Kidney (tissue), 14 donors: ENCODE measurements around the gene FZD2. TPM values are rescaled to one million over a fixed set of nuclear protein-coding genes. Genes with fewer than 3 reads are reported as not detected.

ENCODE experiments used
- DNase-seq, 5 donors: peaks; one replicate each; pipeline ENCODE4 v3.0.0-alpha.2; 2013 to 2020
- FAIRE-seq: peaks from 2 replicates; lab custom pipeline; 2012; peaks lifted over from hg19 to GRCh38; lab: Jason Lieb, UNC
- H3K27ac ChIP-seq, 2 donors: one replicate each; pipeline ENCODE4 v1.7.0; 2013; ENCODE audit warnings: low read depth in 2 of 2, low read length in 2 of 2, inconsistent platforms in 1 of 2
- H3K27me3 ChIP-seq: one replicate; pipeline ENCODE4 v1.7.1; 2013; ENCODE audit warnings: low read length, inconsistent platforms; ENCODE audit not compliant: control insufficient read depth, insufficient read depth
- H3K36me3 ChIP-seq, 3 donors: one replicate each; pipeline versions ENCODE4 v1.7.0 to v1.7.1; 2013; ENCODE audit warnings: low read length in 3 of 3, control low read depth in 1 of 3, inconsistent platforms in 1 of 3; ENCODE audit not compliant: insufficient read depth in 3 of 3, control insufficient read depth in 2 of 3
- H3K4me1 ChIP-seq, 3 donors: one replicate each; pipeline versions ENCODE4 v1.7.0 to v1.7.1; 2013; ENCODE audit warnings: low read length in 3 of 3, inconsistent platforms in 1 of 3, low read depth in 1 of 3; ENCODE audit not compliant: control insufficient read depth in 2 of 3, insufficient read depth in 2 of 3
- H3K4me3 ChIP-seq, 3 donors: one replicate each; pipeline versions ENCODE4 v1.7.0 to v1.8.1; 2013; ENCODE audit warnings: low read length in 3 of 3, control low read depth in 1 of 3, inconsistent platforms in 1 of 3
- H3K9ac ChIP-seq, 3 donors: one replicate each; pipeline versions ENCODE4 v1.7.0 to v1.7.1; 2013; ENCODE audit warnings: low read length in 3 of 3, control low read depth in 1 of 3, inconsistent platforms in 1 of 3
- H3K9me3 ChIP-seq, 3 donors: one replicate each; pipeline versions ENCODE4 v1.7.0 to v1.7.1; 2013; ENCODE audit warnings: low read length in 3 of 3, control low read depth in 1 of 3, inconsistent platforms in 1 of 3; ENCODE audit not compliant: control insufficient read depth in 2 of 3, insufficient read depth in 1 of 3
- intact Hi-C: fragments of 100-400 bp; cut with DNase I; formaldehyde crosslinking; loops from one replicate; pipeline ENCODE4 v1.11.1; 2022
- polyA plus RNA-seq: library from polyadenylated mRNA; stranded (reverse); fragments of 350-450 nt; fragmentation: Illumina TruSeq; extraction: RNeasy Lipid Tissue Mini Kit (QIAGEN cat#74804); gene quantifications from one replicate; pipeline ENCODE4 v1.2.3, GENCODE V29; 2014; ENCODE audit warnings: low read depth, low replicate concordance; ENCODE audit not compliant: insufficient read depth
- total RNA-seq: library from RNA; stranded (reverse); fragmentation: NEBNext Ultra II Directional; extraction: Animal tissue kit (Norgen Biotek cat#: 25700); gene quantifications from one replicate; pipeline ENCODE4 v1.2.1, GENCODE V29; 2021
- TF ChIP-seq, protein P1 (sequence below): IDR thresholded peaks from 3 replicates; pipeline ENCODE4 v1.5.1; 2012; ENCODE audit warnings: mild to moderate bottlenecking, moderate library complexity, borderline replicate concordance; ENCODE audit not compliant: insufficient read depth; ENCODE audit errors: extremely low read depth
- donor health status: control.
- donor health status: control.
- donor health status: control.
- donor health status: control.
- donor health status: control.
- donor health status: DM: yes; HTN: yes; CAD: no.
- donor health status: Normal renal cell carcinoma (clear cell type).

The FZD2 gene
- total and polyA plus RNA-seq, 2 donors from 2014 or later: 4.7 to 5.5 TPM

DNA sequence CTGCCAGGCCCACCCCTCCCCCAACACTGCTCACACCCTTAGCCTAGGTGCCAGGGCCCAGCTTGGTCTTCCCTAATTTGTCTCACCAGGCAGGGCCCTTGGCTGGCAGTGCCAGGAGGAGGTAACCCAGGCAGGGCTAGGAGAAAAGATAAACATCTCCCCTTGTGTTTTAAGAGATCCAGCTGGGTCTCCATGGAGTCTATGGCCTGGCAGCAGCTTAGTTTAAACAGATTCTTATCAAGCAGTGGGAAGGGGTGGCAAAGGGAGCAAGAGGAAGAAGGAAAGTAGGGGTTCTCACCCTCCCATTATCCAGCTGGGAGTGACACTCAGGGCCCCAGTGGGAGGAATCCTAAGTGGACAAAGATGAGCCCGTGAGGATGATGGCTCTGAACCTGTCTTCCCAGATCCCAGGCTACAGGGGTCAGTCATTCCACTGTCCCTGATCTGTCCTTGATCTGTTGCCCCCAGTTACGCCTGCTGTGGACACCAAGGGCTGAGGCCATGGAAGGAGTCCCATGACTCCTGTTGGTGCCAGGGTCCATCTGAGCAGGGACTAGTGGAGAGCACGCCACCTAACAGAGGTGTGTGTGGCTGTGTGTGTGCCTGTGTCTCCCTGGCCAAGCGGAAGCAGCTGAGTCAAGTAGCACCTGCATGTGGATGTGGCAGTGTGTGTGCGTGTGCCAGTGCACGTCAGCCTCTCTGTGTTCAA is 51.6 kb downstream of the FZD2 start:
- FAIRE-seq: no peak
- H3K36me3 ChIP-seq: no peaks in the 10 kb centered on the region
- H3K9me3 ChIP-seq: no peaks in the 10 kb centered on the region
- H3K27ac ChIP-seq: no peak overlapping the region
- intact Hi-C loops: no loop called here
- H3K27me3 ChIP-seq: no peaks in the 10 kb centered on the region
- no peak overlapping the region for H3K9ac ChIP-seq
- H3K4me1 ChIP-seq: peaks cover 0 to 4% (median 0%) of the 10 kb centered on the region in 3 donors
- H3K4me3 ChIP-seq: no peak overlapping the region
- peak in 2 of 5 donors; percentile 39 to 47 for DNase-seq
- TF ChIP-seq, protein P1, sequence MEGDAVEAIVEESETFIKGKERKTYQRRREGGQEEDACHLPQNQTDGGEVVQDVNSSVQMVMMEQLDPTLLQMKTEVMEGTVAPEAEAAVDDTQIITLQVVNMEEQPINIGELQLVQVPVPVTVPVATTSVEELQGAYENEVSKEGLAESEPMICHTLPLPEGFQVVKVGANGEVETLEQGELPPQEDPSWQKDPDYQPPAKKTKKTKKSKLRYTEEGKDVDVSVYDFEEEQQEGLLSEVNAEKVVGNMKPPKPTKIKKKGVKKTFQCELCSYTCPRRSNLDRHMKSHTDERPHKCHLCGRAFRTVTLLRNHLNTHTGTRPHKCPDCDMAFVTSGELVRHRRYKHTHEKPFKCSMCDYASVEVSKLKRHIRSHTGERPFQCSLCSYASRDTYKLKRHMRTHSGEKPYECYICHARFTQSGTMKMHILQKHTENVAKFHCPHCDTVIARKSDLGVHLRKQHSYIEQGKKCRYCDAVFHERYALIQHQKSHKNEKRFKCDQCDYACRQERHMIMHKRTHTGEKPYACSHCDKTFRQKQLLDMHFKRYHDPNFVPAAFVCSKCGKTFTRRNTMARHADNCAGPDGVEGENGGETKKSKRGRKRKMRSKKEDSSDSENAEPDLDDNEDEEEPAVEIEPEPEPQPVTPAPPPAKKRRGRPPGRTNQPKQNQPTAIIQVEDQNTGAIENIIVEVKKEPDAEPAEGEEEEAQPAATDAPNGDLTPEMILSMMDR: no peak

DNA sequence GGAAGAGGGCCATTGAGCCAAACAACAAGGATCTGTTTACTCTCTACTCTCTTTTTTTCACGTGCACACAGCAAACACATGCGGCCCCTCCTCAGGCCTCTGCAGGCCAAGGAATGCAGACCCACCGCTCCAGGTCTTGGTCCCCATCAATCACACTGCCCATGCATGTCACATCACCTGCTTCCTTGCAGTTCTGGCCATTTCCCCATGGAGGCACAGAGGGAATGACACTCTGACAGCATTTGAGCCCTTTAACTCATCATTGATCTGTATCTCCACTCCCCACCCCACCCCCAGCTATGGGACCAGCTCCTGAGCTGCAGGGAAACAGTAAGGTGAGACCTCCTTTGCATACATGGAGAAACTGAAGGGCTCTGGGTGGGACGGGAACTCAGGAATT is 53.0 kb downstream of the FZD2 start:
- intact Hi-C loops: no loop called here
- DNase-seq (peak; percentile 25 to 69 (median 64)), FAIRE-seq (no peak)
- Histone ChIP-seq H3K27ac (no peak overlapping the region), H3K9ac (no peak overlapping the region), H3K9me3 (no peaks in the 10 kb centered on the region), H3K27me3 (no peaks in the 10 kb centered on the region), H3K36me3 (no peaks in the 10 kb centered on the region), H3K4me1 (no peaks in the 10 kb centered on the region), H3K4me3 (no peak overlapping the region)
- TF ChIP-seq, protein P1: no peak

Other genes with a start within 250 kb of the FZD2 start
- 2.2 TPM for gene RUNDC3A, start 248.9 kb upstream of the FZD2 start, total RNA-seq
- 6.4 TPM for gene RUNDC3A, start 248.9 kb upstream of the FZD2 start, polyA plus RNA-seq
- gene SLC25A39, start 232.7 kb upstream of the FZD2 start, total RNA-seq: 107 TPM
- gene SLC25A39, start 232.7 kb upstream of the FZD2 start, polyA plus RNA-seq: 389 TPM
- 353 TPM for gene GRN, start 212.2 kb upstream of the FZD2 start, total RNA-seq
- 235 TPM for gene GRN, start 212.2 kb upstream of the FZD2 start, polyA plus RNA-seq
- gene FAM171A2, start 193.6 kb upstream of the FZD2 start, total RNA-seq: 0.94 TPM
- gene FAM171A2, start 193.6 kb upstream of the FZD2 start, polyA plus RNA-seq: 1.6 TPM
- gene ITGA2B, start 167.8 kb upstream of the FZD2 start, total RNA-seq: 1.7 TPM
- 0.67 TPM for gene ITGA2B, start 167.8 kb upstream of the FZD2 start, polyA plus RNA-seq
- gene GPATCH8, start 54.1 kb upstream of the FZD2 start, total RNA-seq: 47.0 TPM
- gene GPATCH8, start 54.1 kb upstream of the FZD2 start, polyA plus RNA-seq: 3.5 TPM
- gene MEIOC, start 99.0 kb downstream of the FZD2 start, total RNA-seq: 0.28 TPM
- gene MEIOC, start 99.0 kb downstream of the FZD2 start, polyA plus RNA-seq: 0.26 TPM
- 20.3 TPM for gene CCDC43, start 132.3 kb downstream of the FZD2 start, total RNA-seq
- 14.9 TPM for gene CCDC43, start 132.3 kb downstream of the FZD2 start, polyA plus RNA-seq
- gene DBF4B, start 151.2 kb downstream of the FZD2 start, total RNA-seq: 3.5 TPM
- gene DBF4B, start 151.2 kb downstream of the FZD2 start, polyA plus RNA-seq: 1.8 TPM
- 0.28 TPM for gene ADAM11, start 201.5 kb downstream of the FZD2 start, total RNA-seq
- 0.24 TPM for gene ADAM11, start 201.5 kb downstream of the FZD2 start, polyA plus RNA-seq